Kidney (tissue), 14 donors: Measurements from ENCODE around the gene ZNF764. TPM values are rescaled to one million over a fixed set of nuclear protein-coding genes. Genes with fewer than 3 reads are reported as not detected.

Experiments
- DNase-seq, 5 donors: peaks; one replicate each; pipeline ENCODE4 v3.0.0-alpha.2; 2013 to 2020
- FAIRE-seq: peaks from 2 replicates; lab custom pipeline; 2012; peaks lifted over from hg19 to GRCh38; lab: Jason Lieb, UNC
- H3K27ac ChIP-seq, 2 donors: one replicate each; pipeline ENCODE4 v1.7.0; 2013; ENCODE audit warnings: low read depth in 2 of 2, low read length in 2 of 2, inconsistent platforms in 1 of 2
- H3K27me3 ChIP-seq: one replicate; pipeline ENCODE4 v1.7.1; 2013; ENCODE audit warnings: low read length, inconsistent platforms; ENCODE audit not compliant: control insufficient read depth, insufficient read depth
- H3K36me3 ChIP-seq, 3 donors: one replicate each; pipeline versions ENCODE4 v1.7.0 to v1.7.1; 2013; ENCODE audit warnings: low read length in 3 of 3, control low read depth in 1 of 3, inconsistent platforms in 1 of 3; ENCODE audit not compliant: insufficient read depth in 3 of 3, control insufficient read depth in 2 of 3
- H3K4me1 ChIP-seq, 3 donors: one replicate each; pipeline versions ENCODE4 v1.7.0 to v1.7.1; 2013; ENCODE audit warnings: low read length in 3 of 3, inconsistent platforms in 1 of 3, low read depth in 1 of 3; ENCODE audit not compliant: control insufficient read depth in 2 of 3, insufficient read depth in 2 of 3
- H3K4me3 ChIP-seq, 3 donors: one replicate each; pipeline versions ENCODE4 v1.7.0 to v1.8.1; 2013; ENCODE audit warnings: low read length in 3 of 3, control low read depth in 1 of 3, inconsistent platforms in 1 of 3
- H3K9ac ChIP-seq, 3 donors: one replicate each; pipeline versions ENCODE4 v1.7.0 to v1.7.1; 2013; ENCODE audit warnings: low read length in 3 of 3, control low read depth in 1 of 3, inconsistent platforms in 1 of 3
- H3K9me3 ChIP-seq, 3 donors: one replicate each; pipeline versions ENCODE4 v1.7.0 to v1.7.1; 2013; ENCODE audit warnings: low read length in 3 of 3, control low read depth in 1 of 3, inconsistent platforms in 1 of 3; ENCODE audit not compliant: control insufficient read depth in 2 of 3, insufficient read depth in 1 of 3
- CTCF ChIP-seq: IDR thresholded peaks from 3 replicates; pipeline ENCODE4 v1.5.1; 2012; ENCODE audit warnings: mild to moderate bottlenecking, moderate library complexity, borderline replicate concordance; ENCODE audit not compliant: insufficient read depth; ENCODE audit errors: extremely low read depth
- intact Hi-C: fragments of 100-400 bp; cut with DNase I; formaldehyde crosslinking; loops from one replicate; pipeline ENCODE4 v1.11.1; 2022
- polyA plus RNA-seq: library from polyadenylated mRNA; stranded (reverse); fragments of 350-450 nt; fragmentation: Illumina TruSeq; extraction: RNeasy Lipid Tissue Mini Kit (QIAGEN cat#74804); gene quantifications from one replicate; pipeline ENCODE4 v1.2.3, GENCODE V29; 2014; ENCODE audit warnings: low read depth, low replicate concordance; ENCODE audit not compliant: insufficient read depth
- total RNA-seq: library from RNA; stranded (reverse); fragmentation: NEBNext Ultra II Directional; extraction: Animal tissue kit (Norgen Biotek cat#: 25700); gene quantifications from one replicate; pipeline ENCODE4 v1.2.1, GENCODE V29; 2021
- donor health status: control.
- donor health status: control.
- donor health status: control.
- donor health status: control.
- donor health status: control.
- donor health status: DM: yes; HTN: yes; CAD: no.
- donor health status: Normal renal cell carcinoma (clear cell type).

The ZNF764 gene
- total and polyA plus RNA-seq, 2 donors from 2014 or later = 4.4 to 11.9 TPM

- Histone ChIP-seq H3K4me1 (peaks cover 0 to 23% (median 9%) of the 10 kb centered on the region in 3 donors), H3K27me3 (no peaks in the 10 kb centered on the region), H3K9ac (peak overlapping the region in 1 of 3 donors; percentile 2), H3K36me3 (peaks cover 2 to 13% (median 9%) of the 10 kb centered on the region in 3 donors), H3K9me3 (no peaks in the 10 kb centered on the region), H3K27ac (peak overlapping the region in 1 of 2 donors; percentile 26), H3K4me3 (peak overlapping the region in 2 of 3 donors; percentile 4 to 59)
- no peak for FAIRE-seq
- intact Hi-C loops = no loop called here
- DNase-seq = no peak
- TF ChIP-seq CTCF = no peak
Measured at GRCh38 chr16:30604316-30604947, 46.3 kb upstream of the ZNF764 start.

GRCh38 chr16:30603945-30604315 is 45.8 kb upstream of the ZNF764 start:
- no peak overlapping the region for H3K4me3 ChIP-seq
- no peak for FAIRE-seq
- H3K4me1 ChIP-seq = peaks cover 0 to 18% (median 7%) of the 10 kb centered on the region in 3 donors
- intact Hi-C loops = no loop called here
- peaks cover 2 to 13% (median 9%) of the 10 kb centered on the region in 3 donors for H3K36me3 ChIP-seq
- no peak for DNase-seq
- H3K27me3 ChIP-seq = no peaks in the 10 kb centered on the region
- peak overlapping the region in 1 of 2 donors; percentile 26 for H3K27ac ChIP-seq
- H3K9me3 ChIP-seq = no peaks in the 10 kb centered on the region
- TF ChIP-seq CTCF = no peak
- H3K9ac ChIP-seq = no peak overlapping the region

GRCh38 chr16:30602616-30603277 is 44.6 kb upstream of the ZNF764 start:
- no peaks in the 10 kb centered on the region for H3K27me3 ChIP-seq

More at GRCh38 chr16:30602616-30603277, 44.6 kb upstream of the ZNF764 start:
- H3K4me3 ChIP-seq = no peak overlapping the region
- intact Hi-C loops = no loop called here
- no peak for FAIRE-seq
- H3K9me3 ChIP-seq = no peaks in the 10 kb centered on the region
- peaks cover 2 to 8% (median 7%) of the 10 kb centered on the region in 3 donors for H3K36me3 ChIP-seq
- TF ChIP-seq CTCF = no peak
- peak in 1 of 5 donors; percentile 43 for DNase-seq
- peaks cover 0 to 13% (median 7%) of the 10 kb centered on the region in 3 donors for H3K4me1 ChIP-seq
- no peak overlapping the region for H3K27ac ChIP-seq
- H3K9ac ChIP-seq = no peak overlapping the region
